K562 (cell line): ENCODE results near the gene MALAT1. TPM values are rescaled to one million over a fixed set of nuclear protein-coding genes. Genes with fewer than 3 reads are reported as not detected.
A peak's percentile ranks its signal among the peaks of the same experiment; 100 is the strongest.

ENCODE experiments used
- KDM4B ChIP-seq, 2 experiments: fragments of 450-650 bp in 1 of 2; sonication (generic) in 1 of 2; IDR thresholded peaks; 2 replicates each; pipeline ENCODE4 v1.6.1; 2016 to 2017; ENCODE audit warnings: borderline replicate concordance in 2 of 2, antibody characterized with exemption in 1 of 2, low read depth in 1 of 2, mild to moderate bottlenecking in 1 of 2
- NBN ChIP-seq: fragments of 450-650 bp; IDR thresholded peaks from 2 replicates; pipeline ENCODE4 v1.6.1; 2016; ENCODE audit warnings: low read depth, mild to moderate bottlenecking
- NCOR1 ChIP-seq: fragments of 450-650 bp; IDR thresholded peaks from 2 replicates; pipeline ENCODE4 v1.6.1; 2016; ENCODE audit warnings: mild to moderate bottlenecking, moderate library complexity
- SIN3A ChIP-seq, 2 experiments: fragments of 150-350 bp in 1 of 2; IDR thresholded peaks; 2 replicates each; pipeline ENCODE4 v1.6.1; 2011 to 2016; ENCODE audit warnings: borderline replicate concordance in 2 of 2, low read depth in 2 of 2, low read length in 2 of 2, mild to moderate bottlenecking in 2 of 2, moderate library complexity in 2 of 2; ENCODE audit not compliant: control insufficient read depth in 1 of 2
- TFAM ChIP-seq: fragments of 250-450 bp; sonication (Bioruptor Pico); conservative IDR thresholded peaks from 2 replicates; pipeline ENCODE4 v1.5.0; 2021; ENCODE audit warnings: mild to moderate bottlenecking, moderate library complexity
- TRIM24 ChIP-seq, 2 experiments: fragments of 450-650 bp; IDR thresholded peaks; 2 replicates each; pipeline ENCODE4 v1.6.1; 2016
- ZNF12 ChIP-seq: sonication (generic); formaldehyde crosslinking; IDR thresholded peaks from 2 replicates; pipeline ENCODE4 v1.4.0; 2020; ENCODE audit warnings: mild to moderate bottlenecking, missing genetic modification reagents
- ZNF224 ChIP-seq: sonication (generic); formaldehyde crosslinking; IDR thresholded peaks from 2 replicates; pipeline ENCODE4 v1.8.0; 2022; ENCODE audit warnings: mild to moderate bottlenecking, missing genetic modification reagents
- ZNF592 ChIP-seq: fragments of 450-650 bp; IDR thresholded peaks from 2 replicates; pipeline ENCODE4 v1.6.1; 2017; ENCODE audit warnings: antibody characterized with exemption, mild to moderate bottlenecking
- polyA plus RNA-seq, 8 experiments: library from polyadenylated mRNA; depleted of rRNA in 4 of 8; stranded (reverse) in 5 of 8; unstranded in 3 of 8; fragments of >200 nt; fragmentation: Nextera tagmentation in 2 of 8; fragmentation: Illumina TruSeq in 1 of 8; extraction: Ambion mirVana in 2 of 8; extraction: Trizol in 1 of 8; gene quantifications; 2 replicates each; pipeline versions ENCODE4 v1.2.1 to v1.2.3, GENCODE V29; 2011 to 2014; ENCODE audit warnings: inconsistent platforms in 1 of 8, missing spikeins in 1 of 8
- total RNA-seq, 7 experiments: library from RNA; depleted of rRNA in 6 of 7; stranded (reverse); fragments of >200 nt in 6 of 7; fragmentation: Illumina TruSeq in 2 of 7; extraction: Trizol in 2 of 7; gene quantifications; 2 replicates each; pipeline versions ENCODE4 v1.2.1 to v1.2.3, GENCODE V29; 2011 to 2021; ENCODE audit warnings: low replicate concordance in 1 of 7

MALAT1 gene
- total and polyA plus RNA-seq, 9 of the 15 experiments (the other 6 are each of a cell fraction or from before 2014, with no cell fraction given) = 363 to 8,715 (median 2,351) TPM

GRCh38 chr11:65498727-65498976, 193 bp upstream of the MALAT1 start (continued):
- no peak for TF ChIP-seq NCOR1
- TF ChIP-seq ZNF12 (CRISPR knock-in tag) = no peak
- no peak for TF ChIP-seq SIN3A (IDR thresholded peaks at IDR 0.05; ENCODE audit: borderline replicate concordance in 2 of 2, control insufficient read depth in 1 of 2, low read depth in 2 of 2, low read length in 2 of 2)
- TF ChIP-seq ZNF592 = peak; percentile 65
- TF ChIP-seq KDM4B (IDR thresholded peaks at IDR 0.05; ENCODE audit: borderline replicate concordance in 2 of 2, low read depth in 1 of 2) = no peak
- peak in 1 of 2 experiments; percentile 67; a peak in 2 of 4 replicates for TF ChIP-seq TRIM24 (IDR thresholded peaks at IDR 0.05)
- no peak for TF ChIP-seq NBN
- TF ChIP-seq ZNF224 = no peak
- no peak for TF ChIP-seq TFAM
